Measurements from ENCODE around the gene TPPP2. TPM values are rescaled to one million over a fixed set of nuclear protein-coding genes. Genes with fewer than 3 reads are reported as not detected.
A peak's percentile ranks its signal among the peaks of the same experiment; 100 is the strongest.

TPPP2 gene
- total RNA-seq, 4 donors from 2014 or later, result not detected

DNA sequence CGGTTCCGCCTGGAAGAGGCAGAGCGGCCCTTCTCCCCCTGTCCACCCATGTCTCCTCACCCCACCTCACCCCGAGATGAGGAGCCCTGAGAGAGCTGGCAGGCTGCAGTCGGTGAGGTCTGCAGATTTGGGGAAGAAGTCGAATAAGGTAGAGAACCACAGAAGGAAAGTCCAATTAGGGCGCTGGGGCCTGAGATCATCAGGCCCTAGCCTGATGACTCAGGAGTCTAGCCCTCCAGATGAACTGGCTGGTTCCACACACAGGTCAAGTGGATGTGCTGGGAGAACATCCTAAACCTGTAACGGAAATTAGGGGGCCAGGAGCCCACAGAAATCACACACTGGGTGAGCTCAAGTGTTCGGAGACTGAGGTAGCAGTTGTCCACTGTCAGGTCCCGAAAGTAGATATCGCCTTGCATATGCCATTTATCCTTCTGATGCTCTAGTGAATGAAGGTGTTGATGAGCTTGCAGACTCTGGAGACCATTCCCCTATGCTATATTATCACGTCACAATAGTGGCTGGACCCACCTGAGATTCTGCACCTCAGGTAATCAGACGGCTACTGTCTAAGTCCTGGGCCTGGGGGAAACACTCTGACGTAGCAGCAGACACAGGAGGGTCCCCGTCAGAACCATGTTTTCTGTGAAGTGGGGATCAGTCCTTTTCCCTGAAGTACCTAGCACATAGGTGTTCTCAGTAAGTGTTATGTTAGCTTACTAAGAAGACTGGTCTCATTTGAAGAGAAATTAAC is 41.1 kb upstream of the TPPP2 start:
- no peaks in the 10 kb centered on the region for H3K9me3 ChIP-seq
- peaks cover 19 to 26% (median 22%) of the 10 kb centered on the region in 4 donors for H3K36me3 ChIP-seq
- intact Hi-C loops (cut with DNase I), result loop anchor here (10.0 kb wide), 1 partner anchor 524 kb away; the partner anchor contains the start of genes PIP4P1 and PNP
- WGBS, result 78% methylated on average over 14 of the region's 15 CpGs
- TF ChIP-seq POLR2AphosphoS5 (IDR thresholded peaks at IDR 0.05), result no peak
- TF ChIP-seq POLR2A (IDR thresholded peaks at IDR 0.05; ENCODE audit: low read depth), result no peak
- no peak for TF ChIP-seq CTCF (IDR thresholded peaks at IDR 0.05)
- no peak for TF ChIP-seq EP300 (IDR thresholded peaks at IDR 0.05)
- H3K4me3 ChIP-seq, result peak overlapping the region; percentile 65 to 96 (median 76)
- H3K27me3 ChIP-seq, result no peaks in the 10 kb centered on the region
- peaks cover 26 to 34% (median 30%) of the 10 kb centered on the region in 4 donors for H3K4me1 ChIP-seq
- H3K27ac ChIP-seq (replicated peaks in 1 of 4), result peak overlapping the region; percentile 75 to 82 (median 78)
- no peak for DNase-seq (ENCODE audit: extremely low spot score)

- H3K27me3 ChIP-seq, result no peaks in the 10 kb centered on the region
- TF ChIP-seq EP300 (IDR thresholded peaks at IDR 0.05) (no peak), POLR2AphosphoS5 (IDR thresholded peaks at IDR 0.05) (no peak), CTCF (IDR thresholded peaks at IDR 0.05) (no peak), POLR2A (IDR thresholded peaks at IDR 0.05; ENCODE audit: low read depth) (no peak)
- H3K27ac ChIP-seq (replicated peaks in 1 of 4), result peak overlapping the region; percentile 75 to 82 (median 78)
- H3K4me3 ChIP-seq, result peak overlapping the region; percentile 65 to 96 (median 76)
- H3K4me1 ChIP-seq, result peaks cover 26 to 34% (median 30%) of the 10 kb centered on the region in 4 donors
- peaks cover 25 to 31% (median 27%) of the 10 kb centered on the region in 4 donors for H3K36me3 ChIP-seq
- intact Hi-C loops (cut with DNase I), result loop anchor here (10.0 kb wide), 1 partner anchor 525 kb away; the partner anchor contains the start of genes PIP4P1 and PNP
- H3K9me3 ChIP-seq, result no peaks in the 10 kb centered on the region
- DNase-seq (ENCODE audit: extremely low spot score), result no peak
- under 1% methylated on average over 11 of the region's 11 CpGs for WGBS
Measured at GRCh38 chr14:20989471-20989786, 40.6 kb upstream of the TPPP2 start.

GRCh38 chr14:20989787-20990600 is 40.0 kb upstream of the TPPP2 start, which contains the start of gene METTL17:
METTL17 (plus strand) TSS chr14:20989980; CDS start chr14:20990003, 23 bp downstream.
- DNase-seq (ENCODE audit: extremely low spot score), result peak; percentile 98
- peak within 1 kb of the TSS; percentile 65 to 96 (median 76) for H3K4me3 ChIP-seq
- no peaks in the 10 kb centered on the region for H3K9me3 ChIP-seq
- intact Hi-C loops (cut with DNase I), result loop anchor here (10.0 kb wide), 1 partner anchor 525 kb away; the partner anchor contains the start of genes PIP4P1 and PNP
- H3K27ac ChIP-seq (replicated peaks in 1 of 4), result peak within 1 kb of the TSS; percentile 75 to 82 (median 78)
- H3K4me1 ChIP-seq, result peaks cover 26 to 34% (median 30%) of the 10 kb centered on the region in 4 donors
- WGBS, result 0% methylated on average over 26 of the region's 42 CpGs
- peaks cover 30 to 37% (median 33%) of the 10 kb centered on the region in 4 donors for H3K36me3 ChIP-seq
- TF ChIP-seq CTCF (IDR thresholded peaks at IDR 0.05) (peak in 2 of 3 experiments; percentile 19), POLR2AphosphoS5 (IDR thresholded peaks at IDR 0.05) (peak; percentile 79 to 89), EP300 (IDR thresholded peaks at IDR 0.05) (no peak), POLR2A (IDR thresholded peaks at IDR 0.05; ENCODE audit: low read depth) (peak; percentile 39)
- no peaks in the 10 kb centered on the region for H3K27me3 ChIP-seq

DNA sequence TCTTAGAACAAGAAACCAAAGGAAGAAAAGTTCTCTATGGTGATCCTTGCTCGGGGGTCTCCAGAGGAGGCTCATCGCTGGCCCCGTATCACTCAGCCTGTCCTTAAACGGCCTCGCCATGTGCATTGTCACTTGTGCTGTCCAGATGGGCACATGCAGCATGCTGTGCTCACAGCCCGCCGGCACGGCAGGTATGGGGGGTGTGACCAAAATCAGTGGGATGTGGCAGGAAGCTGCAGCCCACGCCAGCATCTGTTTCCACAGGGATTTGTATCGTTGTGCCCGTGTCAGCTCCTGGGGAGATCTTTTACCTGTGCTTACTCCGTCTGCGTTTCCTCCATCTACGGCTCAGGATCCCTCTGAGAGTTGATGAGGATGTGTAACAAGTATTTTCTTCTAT is 33.5 kb upstream of the TPPP2 start:
- WGBS, result 87% methylated on average over 13 of the region's 14 CpGs
- no peak overlapping the region for H3K27ac ChIP-seq (replicated peaks in 1 of 4)
- intact Hi-C loops (cut with DNase I), result no loop called here
- no peak for DNase-seq (ENCODE audit: extremely low spot score)
- peaks cover 5 to 10% (median 8%) of the 10 kb centered on the region in 4 donors for H3K4me1 ChIP-seq
- H3K27me3 ChIP-seq, result no peaks in the 10 kb centered on the region
- TF ChIP-seq CTCF (IDR thresholded peaks at IDR 0.05) (no peak), POLR2AphosphoS5 (IDR thresholded peaks at IDR 0.05) (no peak), EP300 (IDR thresholded peaks at IDR 0.05) (no peak), POLR2A (IDR thresholded peaks at IDR 0.05; ENCODE audit: low read depth) (no peak)
- no peaks in the 10 kb centered on the region for H3K9me3 ChIP-seq
- H3K36me3 ChIP-seq, result peaks cover 54 to 62% (median 57%) of the 10 kb centered on the region in 4 donors
- H3K4me3 ChIP-seq, result no peak overlapping the region

All from esophagus muscularis mucosa (tissue), 4 donors.